AG20443 (cell line): ENCODE measurements around the gene PRDM13.
A peak's percentile ranks its signal among the peaks of the same experiment; 100 is the strongest.
"Not testable (repeated sequence)": the region's sequence is repeated elsewhere in the genome, so short reads cannot be mapped to it uniquely, and the experiment has no call there.

Source experiments
- DNase-seq: peaks from one replicate; pipeline ENCODE4 v3.0.0; 2012; ENCODE audit warnings: low spot score, mixed read lengths

PRDM13 gene

GRCh38 chr6:99606656-99607415 is at the start of gene PRDM13:
TSS of gene PRDM13 (plus strand) at chr6:99606833. CDS start at chr6:99607035, 202 bp downstream.
- DNase-seq: no peak

GRCh38 chr6:99559057-99559456 is 47.6 kb upstream of the PRDM13 start:
- no peak for DNase-seq

- DNase-seq: no peak
Measured at GRCh38 chr6:99560668-99561067, 46.0 kb upstream of the PRDM13 start.

- DNase-seq: no peak
Measured at GRCh38 chr6:99563056-99563723, 43.4 kb upstream of the PRDM13 start.

- DNase-seq: peak; percentile 94
Measured at GRCh38 chr6:99568103-99568933, 38.3 kb upstream of the PRDM13 start, which contains the start of gene CCNC. TSS of gene CCNC (minus strand) at chr6:99568660. CDS start at chr6:99568527, 133 bp downstream.

- DNase-seq: no peak
Measured at GRCh38 chr6:99573980-99574617, 32.5 kb upstream of the PRDM13 start.

GRCh38 chr6:99575544-99576227 is 30.9 kb upstream of the PRDM13 start:
- DNase-seq: no peak

GRCh38 chr6:99579781-99580180 is 26.9 kb upstream of the PRDM13 start:
- no peak for DNase-seq

- no peak for DNase-seq
Measured at GRCh38 chr6:99587792-99588191, 18.8 kb upstream of the PRDM13 start.

GRCh38 chr6:99588618-99589289 is 17.9 kb upstream of the PRDM13 start:
- peak; percentile 80 for DNase-seq

GRCh38 chr6:99589290-99589672 is 17.4 kb upstream of the PRDM13 start:
- DNase-seq: peak; percentile 38

GRCh38 chr6:99589907-99590493 is 16.6 kb upstream of the PRDM13 start:
- no peak for DNase-seq

GRCh38 chr6:99590728-99591672 is 15.6 kb upstream of the PRDM13 start:
- DNase-seq: no peak

GRCh38 chr6:99591673-99592364 is 14.8 kb upstream of the PRDM13 start:
- no peak for DNase-seq

GRCh38 chr6:99592900-99593299 is 13.7 kb upstream of the PRDM13 start:
- DNase-seq: no peak

- DNase-seq: not testable (repeated sequence)
Measured at GRCh38 chr6:99594696-99595095, 11.9 kb upstream of the PRDM13 start.

- peak; percentile 32 for DNase-seq
Measured at GRCh38 chr6:99602520-99603420, 3.9 kb upstream of the PRDM13 start.
